Right cardiac atrium (tissue), 5 donors: ENCODE results near the gene SHROOM3. TPM values are rescaled to one million over a fixed set of nuclear protein-coding genes. Genes with fewer than 3 reads are reported as not detected.

Experiments used
- ATAC-seq, 2 donors: fragments of 200-7000 bp; cut with Tn5 transposase; one replicate each; pipeline versions ENCODE4 v1.8.0 to v1.9.1; 2020; ENCODE audit warnings: moderate library complexity in 2 of 2, mild to moderate bottlenecking in 1 of 2
- DNase-seq, 3 donors: peaks; one replicate each; pipeline ENCODE4 v3.0.0-alpha.2; 2020
- H3K27ac ChIP-seq: one replicate; pipeline ENCODE4 v1.5.1; 2013; ENCODE audit warnings: mild to moderate bottlenecking, low read length, control low read depth, moderate library complexity
- H3K27me3 ChIP-seq: one replicate; pipeline ENCODE4 v1.6.1; 2013; ENCODE audit not compliant: control insufficient read depth, insufficient read depth
- H3K4me1 ChIP-seq: one replicate; pipeline ENCODE4 v1.6.1; 2013; ENCODE audit warnings: low read length; ENCODE audit not compliant: control insufficient read depth, insufficient read depth
- H3K4me3 ChIP-seq: one replicate; pipeline ENCODE4 v1.5.1; 2013; ENCODE audit warnings: low read length, control low read depth
- H3K9me3 ChIP-seq: one replicate; pipeline ENCODE4 v1.6.1; 2013; ENCODE audit warnings: low read length; ENCODE audit not compliant: control insufficient read depth
- WGBS: extraction: QIAGEN DNeasy Blood & Tissue Kit; methylation state at CpG from one replicate; pipeline ENCODE4 v1.1.7; 2013; 5-methylcytosine and 5-hydroxymethylcytosine counted together
- intact Hi-C, 4 donors: fragments of 100-400 bp; cut with DNase I; formaldehyde crosslinking; loops; one replicate each; pipeline versions ENCODE4 v1.11.0 to v1.14.0; 2022 to 2023
- polyA plus RNA-seq: library from polyadenylated mRNA; stranded (reverse); fragments of 200-250 nt; gene quantifications from one replicate; pipeline ENCODE4 v1.2.3, GENCODE V29; 2013
- total RNA-seq, 4 donors: library from RNA; stranded (reverse); fragmentation: NEBNext Ultra II Directional; extraction: Animal tissue kit (Norgen Biotek cat#: 25700); gene quantifications; one replicate each; pipeline ENCODE4 v1.2.1, GENCODE V29; 2021
- donor health status: healthy with polysubstance abuse.
- donor health status: DM: no; HTN: yes; CAD: no.
- donor health status: DM: no; HTN: no; CAD: no.
- donor health status: DM: no; HTN: yes; CAD: no; lungs with severe emphysema.
- donor health status: DM: yes; HTN: yes; CAD: no.

Gene SHROOM3
- total and polyA plus RNA-seq, 5 donors = 4.6 to 11.8 (median 10.9) TPM

DNA sequence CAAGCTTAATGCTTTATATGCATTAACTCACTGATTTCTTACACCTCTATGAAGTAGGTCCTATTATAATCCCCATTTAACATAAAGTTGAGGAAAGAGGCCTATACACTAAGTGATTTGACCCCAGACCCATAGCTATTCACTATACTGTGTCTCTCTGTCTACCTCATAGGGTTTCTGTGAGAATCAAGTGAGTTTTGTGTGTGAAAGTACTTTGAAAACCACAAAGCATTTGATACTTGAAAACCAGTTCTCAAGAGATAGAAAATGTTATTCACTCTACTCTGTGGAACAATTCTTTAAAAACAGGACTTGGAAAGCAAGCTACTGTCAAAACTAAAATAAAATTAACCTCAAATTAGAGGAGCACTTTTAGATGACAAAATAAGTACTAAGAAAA lies 35.0 kb downstream of the SHROOM3 start:
- intact Hi-C loops = no loop called here
- H3K27me3 ChIP-seq = no peaks in the 10 kb centered on the region
- H3K4me3 ChIP-seq = no peak overlapping the region
- no peak overlapping the region for H3K27ac ChIP-seq
- ATAC-seq (no peak), DNase-seq (no peak)
- H3K9me3 ChIP-seq = no peaks in the 10 kb centered on the region
- H3K4me1 ChIP-seq = no peaks in the 10 kb centered on the region

DNA sequence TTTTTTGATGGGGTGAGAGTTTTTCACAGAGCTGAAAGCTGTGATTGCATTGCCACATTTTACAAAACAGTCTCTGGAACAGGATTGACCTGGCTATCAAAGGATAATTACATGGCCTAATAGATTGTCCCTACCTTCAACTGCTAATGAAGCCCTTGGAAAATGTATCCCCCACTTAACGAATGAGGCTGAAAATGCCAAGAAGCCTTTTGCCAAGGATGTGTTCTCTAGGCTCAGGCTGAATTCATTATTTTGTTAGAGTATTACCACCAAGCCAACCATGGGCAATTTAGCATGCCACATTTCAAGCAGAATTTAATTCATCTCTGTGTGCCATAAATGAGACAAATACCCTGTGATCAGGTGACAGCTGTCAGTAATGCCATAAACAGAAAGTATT lies 35.5 kb downstream of the SHROOM3 start:
- H3K9me3 ChIP-seq = no peaks in the 10 kb centered on the region
- intact Hi-C loops = no loop called here
- DNase-seq (no peak), ATAC-seq (no peak)
- no peaks in the 10 kb centered on the region for H3K27me3 ChIP-seq
- no peak overlapping the region for H3K4me3 ChIP-seq
- H3K4me1 ChIP-seq = no peaks in the 10 kb centered on the region
- no peak overlapping the region for H3K27ac ChIP-seq
- 78% methylated on average over 1 of the region's 1 CpG for WGBS

DNA sequence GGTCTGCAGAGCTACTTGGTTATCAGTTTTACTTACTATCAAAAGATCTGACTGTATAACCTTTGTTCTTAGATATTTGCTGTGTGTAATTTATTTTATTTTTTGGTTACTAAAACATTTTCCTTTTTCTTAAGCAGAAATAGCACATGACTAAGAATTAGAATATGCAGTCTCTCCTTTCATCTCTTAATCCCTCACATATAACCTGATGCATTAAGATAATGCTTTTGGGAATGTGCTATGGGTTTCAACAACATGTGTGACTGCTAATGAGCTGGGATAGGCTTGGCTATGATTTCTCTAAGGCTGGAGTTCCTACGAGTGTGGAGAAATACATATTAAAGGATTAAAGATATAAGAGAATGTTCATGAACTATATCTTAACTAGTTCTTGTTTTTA lies 41.5 kb downstream of the SHROOM3 start:
- WGBS = 83% methylated on average over 1 of the region's 1 CpG
- Histone ChIP-seq H3K27me3 (no peaks in the 10 kb centered on the region), H3K4me3 (no peak overlapping the region), H3K27ac (no peak overlapping the region), H3K9me3 (no peaks in the 10 kb centered on the region), H3K4me1 (no peaks in the 10 kb centered on the region)
- intact Hi-C loops = no loop called here
- DNase-seq (no peak), ATAC-seq (no peak)

DNA sequence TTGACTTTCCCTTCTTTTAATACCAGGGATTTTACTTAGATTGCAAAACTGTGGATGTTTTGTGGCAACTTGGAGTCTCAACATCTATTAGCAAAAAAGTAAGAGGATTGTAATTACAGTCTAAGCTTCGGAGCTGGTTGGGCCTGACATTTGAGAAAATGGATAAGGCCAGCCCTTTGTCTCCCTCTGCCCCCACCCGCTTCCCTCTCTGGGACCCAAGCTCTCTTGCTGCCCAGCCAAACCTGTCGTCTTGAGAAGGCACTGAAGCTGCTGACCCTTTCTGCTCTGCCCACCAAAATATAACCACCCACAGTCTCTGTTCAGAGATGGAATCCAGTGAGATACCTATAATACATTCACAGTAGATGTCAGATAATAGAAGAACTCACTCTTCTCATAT lies 49.6 kb downstream of the SHROOM3 start:
- WGBS = 52% methylated on average over 3 of the region's 3 CpGs
- intact Hi-C loops = no loop called here
- peaks cover 1% of the 10 kb centered on the region for H3K4me1 ChIP-seq
- H3K27me3 ChIP-seq = no peaks in the 10 kb centered on the region
- H3K27ac ChIP-seq = no peak overlapping the region
- DNase-seq = no peak
- no peaks in the 10 kb centered on the region for H3K9me3 ChIP-seq
- ATAC-seq = no peak
- H3K4me3 ChIP-seq = no peak overlapping the region

DNA sequence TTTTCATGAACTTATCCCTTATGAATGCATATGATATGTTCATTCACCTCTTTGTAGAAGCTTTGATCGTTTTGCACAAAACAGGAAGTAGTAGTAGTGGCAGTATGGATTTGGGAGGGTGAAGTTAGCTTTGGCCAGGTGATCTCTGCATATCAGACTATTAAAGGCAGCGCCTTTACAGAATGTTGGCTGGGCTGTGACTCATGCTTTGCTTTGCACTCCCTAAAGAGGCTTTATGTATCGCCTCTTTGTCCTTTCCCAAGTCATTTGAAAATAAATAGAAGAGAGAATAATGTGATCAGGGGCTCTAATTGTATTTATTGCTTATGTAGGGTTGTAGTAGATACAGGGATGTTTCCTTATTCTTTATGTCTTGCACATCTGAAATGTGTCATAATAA lies 50.4 kb downstream of the SHROOM3 start:
- no peak overlapping the region for H3K4me3 ChIP-seq
- WGBS = 31% methylated on average over 3 of the region's 3 CpGs
- no peaks in the 10 kb centered on the region for H3K9me3 ChIP-seq
- no peaks in the 10 kb centered on the region for H3K27me3 ChIP-seq
- DNase-seq = no peak
- H3K4me1 ChIP-seq = peaks cover 1% of the 10 kb centered on the region
- ATAC-seq = no peak
- intact Hi-C loops = no loop called here
- H3K27ac ChIP-seq = no peak overlapping the region

DNA sequence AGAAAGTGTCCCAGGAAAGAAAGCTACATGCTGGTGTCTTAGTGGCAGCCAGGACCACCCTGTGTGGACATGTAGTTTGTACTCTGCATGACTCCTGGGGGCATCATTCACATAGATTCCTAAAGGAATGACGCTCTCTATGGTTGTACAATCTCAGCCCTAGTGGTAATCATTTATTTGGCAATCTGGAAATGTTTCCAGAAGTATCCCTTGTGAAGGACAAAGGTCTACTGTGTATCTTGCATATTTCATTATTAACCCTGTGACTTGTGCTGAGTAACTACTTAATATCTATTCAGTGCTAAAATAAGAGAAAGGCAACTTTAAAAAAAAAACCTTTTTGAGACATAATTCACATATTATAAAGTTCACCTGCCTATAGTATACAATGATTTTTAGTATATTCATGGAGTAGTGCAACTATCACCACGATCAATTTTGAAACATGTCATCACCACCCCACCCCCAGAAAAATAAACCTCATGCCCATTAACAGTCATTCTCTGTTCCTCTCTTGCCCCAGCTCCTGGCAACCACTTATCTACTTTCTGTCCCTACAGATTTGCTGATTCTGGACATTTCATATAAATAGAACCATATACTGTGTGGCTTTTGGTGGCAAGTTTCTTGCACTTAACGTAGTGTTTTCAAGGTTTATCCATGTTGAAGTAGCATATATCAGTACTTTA lies 51.7 kb downstream of the SHROOM3 start:
- intact Hi-C loops = no loop called here
- H3K4me1 ChIP-seq = peaks cover 1% of the 10 kb centered on the region
- WGBS = 74% methylated on average over 3 of the region's 3 CpGs
- no peak overlapping the region for H3K4me3 ChIP-seq
- no peak for DNase-seq
- no peak overlapping the region for H3K27ac ChIP-seq
- no peaks in the 10 kb centered on the region for H3K9me3 ChIP-seq
- no peaks in the 10 kb centered on the region for H3K27me3 ChIP-seq
- ATAC-seq = peak in 1 of 2 donors; percentile 31

DNA sequence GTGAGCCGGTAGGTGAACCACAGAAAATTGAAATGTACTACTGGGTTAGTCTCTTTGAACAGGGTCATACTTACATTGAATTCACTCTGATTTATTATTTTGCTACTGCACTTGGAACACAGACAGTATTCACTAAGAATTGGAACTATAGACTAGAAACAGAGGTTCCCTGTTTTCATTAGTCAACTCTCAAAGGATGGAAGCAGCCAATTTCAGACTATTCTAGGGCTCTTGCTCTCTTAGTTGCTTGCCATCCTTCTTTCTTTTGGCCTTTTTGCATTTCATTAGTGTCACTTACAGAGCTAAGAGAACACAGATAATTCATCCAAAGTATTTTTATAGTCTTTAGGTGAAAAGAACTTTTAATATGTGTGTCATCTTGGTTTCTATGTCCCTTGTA lies 52.6 kb downstream of the SHROOM3 start:
- H3K27ac ChIP-seq = no peak overlapping the region

DNA sequence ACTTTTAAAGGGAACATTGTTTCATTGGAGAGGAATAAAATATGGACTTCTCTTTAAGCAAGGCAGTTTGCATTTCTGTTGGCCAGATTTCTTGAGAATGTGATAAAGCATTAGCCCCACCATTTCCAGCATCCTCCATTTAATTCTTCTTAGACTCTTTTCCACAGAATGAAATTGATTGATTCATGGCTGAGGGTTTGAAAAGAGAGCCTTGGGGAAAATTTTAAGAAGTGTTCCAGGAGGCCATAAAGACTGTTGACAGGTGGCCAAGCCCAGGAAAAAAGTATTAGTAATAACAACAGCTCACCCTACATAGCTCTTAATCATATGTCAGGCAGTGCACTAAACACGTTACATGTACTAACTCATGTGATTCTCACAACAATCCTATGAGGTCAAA lies 53.4 kb downstream of the SHROOM3 start:
- Histone ChIP-seq H3K27ac (no peak overlapping the region), H3K4me3 (no peak overlapping the region), H3K9me3 (no peaks in the 10 kb centered on the region), H3K4me1 (peaks cover 1% of the 10 kb centered on the region), H3K27me3 (no peaks in the 10 kb centered on the region)
- no peak for DNase-seq
- no peak for ATAC-seq
- 97% methylated on average over 1 of the region's 1 CpG for WGBS
- intact Hi-C loops = no loop called here

More for the DNA sequence above, 52.6 kb downstream of the SHROOM3 start:
- no peak for ATAC-seq
- no peak overlapping the region for H3K4me3 ChIP-seq
- intact Hi-C loops = no loop called here
- H3K27me3 ChIP-seq = no peaks in the 10 kb centered on the region
- 97% methylated on average over 1 of the region's 1 CpG for WGBS
- no peaks in the 10 kb centered on the region for H3K9me3 ChIP-seq
- DNase-seq = no peak
- peaks cover 1% of the 10 kb centered on the region for H3K4me1 ChIP-seq

DNA sequence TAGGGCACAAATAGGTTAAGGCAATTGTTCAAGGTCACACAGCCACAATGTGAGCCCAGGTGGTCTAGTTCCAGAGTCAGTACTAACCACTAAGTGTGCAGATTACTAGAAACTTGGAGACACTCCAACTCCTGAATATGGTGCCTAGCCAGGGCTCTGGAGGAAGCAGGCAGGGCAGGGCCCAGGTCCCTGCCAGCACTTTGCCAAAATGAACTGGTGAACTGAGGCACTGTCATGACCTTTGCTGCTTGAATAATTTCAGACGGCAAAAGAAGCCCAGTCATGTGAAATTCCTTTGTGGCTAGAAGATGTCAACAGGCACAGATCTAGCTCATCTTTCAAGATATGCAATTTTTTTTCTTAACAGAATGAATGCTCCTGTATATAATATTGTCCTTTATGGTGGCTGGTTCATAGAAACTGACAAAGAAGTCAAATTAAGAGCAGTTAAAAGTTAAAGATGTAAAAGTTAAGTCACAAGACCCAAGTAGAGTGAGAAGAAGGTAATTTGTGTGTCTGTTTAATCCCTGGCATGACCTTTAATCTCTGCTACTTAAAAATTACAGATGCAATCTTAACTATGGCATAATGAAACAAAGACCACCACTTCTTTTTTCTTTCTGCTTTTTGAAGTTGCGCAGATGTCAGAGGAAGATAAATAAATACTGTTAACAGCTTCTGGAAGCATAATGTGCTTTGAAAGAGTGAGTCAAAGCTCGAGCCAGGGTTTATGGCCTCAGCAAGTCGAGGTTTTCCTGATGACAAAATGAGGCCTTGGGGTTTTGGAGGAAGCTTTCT lies 54.1 kb downstream of the SHROOM3 start:
- intact Hi-C loops = no loop called here
- H3K27ac ChIP-seq = no peak overlapping the region
- H3K27me3 ChIP-seq = no peaks in the 10 kb centered on the region
- no peak overlapping the region for H3K4me3 ChIP-seq
- ATAC-seq (no peak), DNase-seq (no peak)
- H3K4me1 ChIP-seq = peaks cover 1% of the 10 kb centered on the region
- 51% methylated on average over 4 of the region's 4 CpGs for WGBS
- no peaks in the 10 kb centered on the region for H3K9me3 ChIP-seq

DNA sequence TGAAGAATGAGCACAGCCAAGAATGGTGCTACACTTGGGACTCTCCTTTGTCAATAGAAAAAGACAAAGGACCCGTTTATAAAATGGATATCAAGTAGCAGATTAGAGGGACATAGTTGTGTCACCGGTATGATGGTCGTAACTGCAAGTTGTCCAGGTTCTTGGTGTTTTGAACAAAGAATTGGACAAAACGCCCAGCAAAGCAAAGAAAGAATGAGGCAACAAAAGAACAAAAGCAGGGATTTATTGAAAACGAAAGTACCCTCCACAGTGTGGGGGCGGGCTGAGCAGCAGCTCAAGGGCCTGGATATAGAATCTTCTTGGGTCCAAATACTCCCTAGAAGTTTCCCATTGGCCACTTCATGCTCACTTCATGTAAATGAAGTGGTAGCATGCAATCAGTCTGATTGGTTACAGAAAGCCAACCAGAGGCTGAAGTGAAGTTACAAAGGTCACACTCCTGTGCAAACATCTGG lies 54.7 kb downstream of the SHROOM3 start:
- Histone ChIP-seq H3K4me3 (no peak overlapping the region), H3K4me1 (peaks cover 1% of the 10 kb centered on the region), H3K9me3 (no peaks in the 10 kb centered on the region), H3K27ac (no peak overlapping the region), H3K27me3 (no peaks in the 10 kb centered on the region)
- intact Hi-C loops = no loop called here
- ATAC-seq (no peak), DNase-seq (no peak)
- 72% methylated on average over 6 of the region's 6 CpGs for WGBS

DNA sequence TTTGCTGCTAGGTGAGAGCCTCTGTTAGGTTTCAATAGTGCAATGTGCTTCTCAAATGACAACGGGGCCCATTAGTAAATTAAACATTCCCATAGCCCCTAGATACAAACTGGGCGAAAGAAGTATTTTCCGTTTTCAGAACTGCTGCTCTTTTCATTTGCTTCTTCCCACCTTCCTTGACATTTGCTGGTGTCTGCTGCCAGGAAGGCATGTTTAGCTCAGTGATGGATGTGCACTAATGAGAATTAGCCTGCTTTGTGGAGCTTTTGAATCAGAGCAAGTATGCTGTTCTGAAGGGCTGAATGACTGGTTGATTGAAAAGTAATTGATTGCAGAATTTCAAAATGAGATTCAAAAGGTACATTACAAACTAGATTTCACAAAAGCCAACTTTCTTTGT lies 57.0 kb downstream of the SHROOM3 start:
- Histone ChIP-seq H3K4me1 (peaks cover 1% of the 10 kb centered on the region), H3K9me3 (no peaks in the 10 kb centered on the region), H3K27ac (no peak overlapping the region), H3K4me3 (no peak overlapping the region), H3K27me3 (no peaks in the 10 kb centered on the region)
- DNase-seq (no peak), ATAC-seq (no peak)
- WGBS = 88% methylated on average over 3 of the region's 3 CpGs
- intact Hi-C loops = no loop called here
